Measurements from ENCODE around the gene F8. TPM values are rescaled to one million over a fixed set of nuclear protein-coding genes. Genes with fewer than 3 reads are reported as not detected.
A peak's percentile ranks its signal among the peaks of the same experiment; 100 is the strongest.

Gene F8
- total and polyA plus RNA-seq, 10 of the 15 experiments (the other 5 are each of a cell fraction or from before 2014, with no cell fraction given): 3.0 to 8.1 (median 5.1) TPM

GRCh38 chrX:154822029-154822428 is 200.5 kb downstream of the F8 start:
- H3K79me2 ChIP-seq (ENCODE audit: control insufficient read depth, insufficient read depth, low read length): no peaks in the 10 kb centered on the region
- intact Hi-C loops (cut with micrococcal nuclease; ENCODE audit: unreplicated experiment) (no loop called here), in situ Hi-C loops (cut with MboI) (no loop called here)
- H3K36me3 ChIP-seq (ENCODE audit: control insufficient read depth in 2 of 2, insufficient read depth in 2 of 2, low read length in 1 of 2): no peaks in the 10 kb centered on the region
- no peak overlapping the region for H3K27ac ChIP-seq (ENCODE audit: control insufficient read depth, insufficient read depth)
- ChIA-PET RAD21 (ENCODE audit: unreplicated experiment) (interaction anchor here (1.4 kb wide), 1 partner anchor 9 kb away, joined by 4 read pairs; no protein-coding TSS in a partner anchor), CTCF (interaction anchor here (1.1 to 1.5 kb wide), 2 partner anchors 9 to 73 kb away, joined by 3 read pairs; no protein-coding TSS in a partner anchor), POLR2A (interaction anchor here (0.6 kb wide), 1 partner anchor 407 kb away, joined by 4 read pairs; no protein-coding TSS in a partner anchor), SMC1A (ENCODE audit: uncharacterized antibody, unreplicated experiment) (interaction anchor here (0.9 to 2.6 kb wide), 2 partner anchors 10 to 12 kb away, joined by 3 to 12 read pairs; no protein-coding TSS in a partner anchor)
- no peak overlapping the region for H3K9ac ChIP-seq (ENCODE audit: control insufficient read depth, insufficient read depth, low read length)
- no TSS peak for BruUV-seq (replicated peaks)
- H3K4me1 ChIP-seq (ENCODE audit: control insufficient read depth, insufficient read depth, low read length): peaks cover 3% of the 10 kb centered on the region
- no peak for DNase-seq (ENCODE audit: low read depth, low spot score)
- no peak for ATAC-seq
- WGBS (ENCODE audit: insufficient coverage, insufficient replicate concordance, low lambda C conversion rate, missing lambda C conversion rate): 65% methylated on average over 3 of the region's 3 CpGs
- no peaks in the 10 kb centered on the region for H3K27me3 ChIP-seq (replicated peaks in 1 of 2; ENCODE audit: control insufficient read depth in 2 of 2, insufficient read depth in 2 of 2, low read length in 1 of 2)
- no peaks in the 10 kb centered on the region for H4K20me1 ChIP-seq (ENCODE audit: control insufficient read depth, insufficient read depth)
- TF ChIP-seq PAX5 (IDR thresholded peaks at IDR 0.05; ENCODE audit: borderline replicate concordance, low read depth, low read length) (no peak), ZNF384 (IDR thresholded peaks at IDR 0.05; ENCODE audit: borderline replicate concordance, low read depth, low read length) (no peak), YBX1 (IDR thresholded peaks at IDR 0.05) (no peak), USF2 (IDR thresholded peaks at IDR 0.05; ENCODE audit: borderline replicate concordance, low read depth, low read length) (peak; percentile 22; the same call in 1 of the 2 replicates), RAD51 (IDR thresholded peaks at IDR 0.05) (peak; percentile 88), MEF2B (IDR thresholded peaks at IDR 0.05; ENCODE audit: partially characterized antibody, poor library complexity, severe bottlenecking) (no peak), ZBTB11 (CRISPR knock-in tag; IDR thresholded peaks at IDR 0.05) (no peak)
- no peak overlapping the region for H3K4me2 ChIP-seq (ENCODE audit: control insufficient read depth, insufficient read depth)
- H3K4me3 ChIP-seq: no peak overlapping the region
- peak overlapping the region; percentile 12; the same call in 1 of the 2 replicates for H2AFZ ChIP-seq (ENCODE audit: control insufficient read depth, low read depth, low read length)
- FAIRE-seq: no peak
- no peaks in the 10 kb centered on the region for H3K9me3 ChIP-seq (replicated peaks; ENCODE audit: control insufficient read depth, insufficient read depth, low read length)
